ENCODE results near the gene BORCS5. TPM values are rescaled to one million over a fixed set of nuclear protein-coding genes. Genes with fewer than 3 reads are reported as not detected.

BORCS5 gene
- polyA plus RNA-seq, 10 donors, result 5.4 to 10.5 (median 7.2) TPM

DNA sequence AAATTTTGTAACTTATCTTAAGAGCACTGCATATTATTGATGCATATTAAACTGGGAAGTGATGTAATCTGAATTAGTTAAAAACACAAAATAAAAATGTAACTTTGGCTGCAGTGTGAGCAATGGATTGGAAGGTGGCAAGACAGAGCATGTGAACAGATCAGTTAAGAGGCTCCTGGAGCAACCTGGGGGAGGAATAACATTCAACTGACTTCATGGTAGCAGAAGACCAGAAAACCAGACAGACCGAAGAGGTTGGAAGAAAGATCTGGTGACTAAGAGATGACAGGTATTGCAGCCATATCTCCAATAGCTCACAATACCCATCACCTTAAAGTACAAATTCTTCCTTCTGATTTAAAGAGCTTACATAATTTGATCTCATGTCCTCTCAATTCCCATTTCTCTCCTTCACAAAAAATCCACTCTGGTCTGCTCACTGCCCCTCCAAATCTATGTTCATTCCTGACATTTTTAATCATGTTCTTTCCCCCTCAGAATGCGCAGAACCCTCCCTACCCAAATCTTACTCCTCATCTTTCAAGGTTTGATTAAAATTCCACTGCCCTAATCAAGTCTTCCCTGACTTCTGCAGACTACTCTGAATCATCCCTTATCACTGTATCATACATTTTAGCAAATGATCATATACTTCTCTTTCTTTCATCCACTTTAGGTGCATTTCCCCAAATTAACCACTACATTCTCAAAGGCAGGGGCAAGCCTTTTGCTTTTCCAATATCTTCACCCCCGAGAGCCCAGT, 154.3 kb downstream of the BORCS5 start:
- DNase-seq, result no peak

DNA sequence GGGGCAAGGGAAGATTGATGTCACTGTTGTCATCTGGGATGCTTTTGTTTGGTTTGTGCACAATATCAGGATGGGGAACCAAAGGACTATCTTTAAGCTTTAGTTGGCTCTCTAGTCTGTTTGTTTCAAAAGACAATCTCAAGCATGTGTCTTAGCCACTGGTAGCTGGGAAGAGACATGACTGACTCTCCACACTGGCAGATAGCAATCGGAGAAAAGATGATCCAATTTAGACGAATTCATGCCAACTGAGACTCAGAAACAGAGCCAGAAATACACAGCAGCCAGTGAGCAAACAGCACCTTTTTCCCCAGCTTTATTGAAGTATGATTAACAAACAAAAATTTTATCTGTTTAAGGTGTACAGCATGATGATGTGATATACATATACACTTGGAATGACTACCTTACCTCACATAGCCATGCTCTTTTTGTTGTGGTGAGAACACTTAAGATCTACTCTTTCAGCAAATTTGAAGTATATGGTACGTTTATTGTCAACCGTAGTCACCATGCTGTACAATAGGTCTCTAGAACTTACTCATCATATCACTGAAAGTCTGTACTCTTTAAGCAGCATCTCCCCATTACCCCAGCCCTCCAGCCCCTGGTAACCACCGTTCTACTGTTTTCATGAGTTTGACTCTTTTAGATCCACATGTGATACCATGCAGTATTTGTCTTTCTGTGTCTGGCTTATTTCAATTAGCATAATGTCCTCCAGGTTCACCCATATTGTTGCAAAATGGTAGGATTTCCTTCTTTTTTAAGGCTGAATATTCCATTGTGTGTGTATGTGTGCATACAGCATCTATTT, 155.2 kb downstream of the BORCS5 start:
- DNase-seq, result no peak

DNA sequence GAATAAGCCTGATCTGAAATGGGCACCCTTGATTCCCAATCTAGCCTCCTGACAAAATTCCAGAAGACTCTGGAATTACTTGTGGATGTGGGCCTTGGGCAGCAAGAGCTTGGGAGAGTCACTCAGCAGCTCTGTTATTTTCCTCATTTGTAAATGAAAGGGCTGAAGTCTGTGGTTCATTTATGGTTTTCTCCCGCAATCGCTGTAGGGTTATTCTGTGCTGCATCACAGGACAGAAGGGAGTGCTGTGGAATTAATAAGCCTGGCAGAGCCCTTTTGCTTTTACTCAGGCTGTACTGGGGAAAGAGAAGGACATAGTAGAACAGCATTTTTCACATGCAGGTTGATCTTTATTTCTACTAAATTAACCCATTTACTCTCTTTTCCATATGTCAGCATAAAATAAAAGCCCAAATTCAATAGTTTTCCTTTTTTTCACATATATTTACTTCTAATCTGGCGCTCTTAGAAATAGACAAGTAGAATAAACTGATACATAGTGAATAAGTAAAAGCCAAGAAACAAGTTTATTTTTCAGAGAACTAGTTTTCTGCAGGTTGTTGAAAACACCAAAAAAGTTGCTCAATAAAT, 156.6 kb downstream of the BORCS5 start:
- no peak for DNase-seq

DNA sequence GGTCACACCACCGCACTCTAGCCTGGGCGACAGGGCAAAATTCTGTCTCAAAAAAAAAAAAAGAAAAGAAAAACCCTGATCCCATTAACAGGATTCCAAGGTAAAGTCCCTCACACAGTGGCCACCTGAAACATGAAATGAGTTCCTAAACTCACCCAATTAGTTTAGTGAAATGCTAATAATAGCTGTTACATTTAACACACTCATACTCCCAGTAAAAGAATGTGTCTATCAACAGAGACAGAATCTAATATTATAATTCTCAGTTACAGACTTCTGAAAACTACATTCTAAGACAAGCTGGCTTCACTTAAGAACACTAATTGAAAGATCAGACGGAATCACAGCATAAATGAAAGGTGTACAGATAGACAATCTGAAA, 161.6 kb downstream of the BORCS5 start:
- no peak for DNase-seq

DNA sequence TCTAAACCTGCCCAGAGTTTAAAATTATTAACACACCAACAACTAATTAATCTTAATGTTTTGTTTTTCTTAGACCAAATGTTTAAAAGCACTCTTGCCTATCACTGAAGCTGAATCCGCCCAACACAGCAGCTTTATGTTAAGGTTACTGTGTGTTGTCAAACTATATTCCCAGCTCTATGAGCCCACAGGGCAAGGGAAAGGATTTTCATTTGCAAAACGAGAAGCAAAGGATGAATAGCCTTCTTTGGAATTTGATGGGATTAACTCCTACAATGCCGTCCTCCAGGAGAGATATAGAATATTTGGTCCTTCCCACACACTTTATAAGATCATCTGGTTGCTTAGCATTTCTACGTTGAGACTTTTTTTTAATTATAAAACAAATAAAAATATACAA, 162.0 kb downstream of the BORCS5 start:
- DNase-seq, result no peak

Other genes with a start within 250 kb of the BORCS5 start
- 10 to 100 TPM; 27.8 to 37.0 (median 33.6) TPM for gene LRP6, start 90.0 kb upstream of the BORCS5 start, polyA plus RNA-seq (ENCODE audit: insufficient read length in 10 of 10)
- 10 to 100 TPM in 9 of 10 donors, 1 to 10 TPM in 1; 9.1 to 13.8 (median 11.4) TPM for gene MANSC1, start 6.8 kb upstream of the BORCS5 start, polyA plus RNA-seq (ENCODE audit: insufficient read length in 10 of 10)
- 10 to 100 TPM; 24.9 to 39.8 (median 31.3) TPM for gene DUSP16, start 205.8 kb downstream of the BORCS5 start, polyA plus RNA-seq (ENCODE audit: insufficient read length in 10 of 10)